Measurements from ENCODE around the gene DDX24.
A peak's percentile ranks its signal among the peaks of the same experiment; 100 is the strongest.

The DDX24 gene

GRCh38 chr14:94047581-94047980, 33.4 kb downstream of the DDX24 start:
- no peak for DNase-seq

GRCh38 chr14:94046696-94047250, 34.2 kb downstream of the DDX24 start:
- no peak for DNase-seq

DNA sequence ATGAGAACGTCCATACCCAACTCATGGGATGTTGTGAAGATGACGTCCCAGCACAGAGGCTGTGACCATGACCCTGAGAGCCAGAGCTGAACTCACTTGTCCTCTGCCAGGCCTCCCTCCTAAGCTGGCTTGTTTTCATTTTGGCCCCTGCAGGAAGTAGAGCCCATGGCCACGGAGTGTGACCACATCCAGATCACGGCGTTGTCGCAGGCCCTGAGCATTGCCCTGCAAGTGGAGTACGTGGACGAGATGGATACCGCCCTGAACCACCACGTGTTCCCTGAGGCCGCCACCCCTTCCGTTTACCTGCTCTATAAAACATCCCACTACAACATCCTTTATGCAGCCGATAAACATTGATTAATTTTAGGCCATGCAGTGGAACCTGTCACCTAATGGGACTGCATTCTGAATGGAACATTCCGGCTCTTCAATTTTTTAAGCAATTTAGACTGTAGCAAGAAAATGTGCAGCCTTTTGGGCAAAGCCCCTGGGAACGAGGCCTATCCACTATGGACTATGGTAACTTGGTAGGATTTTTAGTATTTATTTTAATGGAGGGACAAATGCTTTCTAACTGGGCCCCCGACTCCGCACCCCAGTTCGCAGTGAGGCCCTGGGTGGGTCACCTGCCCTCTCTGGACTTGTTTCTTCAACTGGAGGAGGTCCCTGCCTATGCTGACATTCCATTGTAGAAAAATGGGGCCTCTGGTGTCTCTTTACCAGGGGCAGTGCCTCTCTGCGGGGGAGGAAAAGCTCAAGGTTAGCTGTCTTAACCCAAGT, 35.2 kb downstream of the DDX24 start:
- no peak for DNase-seq

GRCh38 chr14:94045101-94045500, 35.9 kb downstream of the DDX24 start:
- no peak for DNase-seq

GRCh38 chr14:94044476-94045091, 36.4 kb downstream of the DDX24 start:
- no peak for DNase-seq

- DNase-seq = no peak
Measured at GRCh38 chr14:94043756-94044475, 37.1 kb downstream of the DDX24 start.

DNA sequence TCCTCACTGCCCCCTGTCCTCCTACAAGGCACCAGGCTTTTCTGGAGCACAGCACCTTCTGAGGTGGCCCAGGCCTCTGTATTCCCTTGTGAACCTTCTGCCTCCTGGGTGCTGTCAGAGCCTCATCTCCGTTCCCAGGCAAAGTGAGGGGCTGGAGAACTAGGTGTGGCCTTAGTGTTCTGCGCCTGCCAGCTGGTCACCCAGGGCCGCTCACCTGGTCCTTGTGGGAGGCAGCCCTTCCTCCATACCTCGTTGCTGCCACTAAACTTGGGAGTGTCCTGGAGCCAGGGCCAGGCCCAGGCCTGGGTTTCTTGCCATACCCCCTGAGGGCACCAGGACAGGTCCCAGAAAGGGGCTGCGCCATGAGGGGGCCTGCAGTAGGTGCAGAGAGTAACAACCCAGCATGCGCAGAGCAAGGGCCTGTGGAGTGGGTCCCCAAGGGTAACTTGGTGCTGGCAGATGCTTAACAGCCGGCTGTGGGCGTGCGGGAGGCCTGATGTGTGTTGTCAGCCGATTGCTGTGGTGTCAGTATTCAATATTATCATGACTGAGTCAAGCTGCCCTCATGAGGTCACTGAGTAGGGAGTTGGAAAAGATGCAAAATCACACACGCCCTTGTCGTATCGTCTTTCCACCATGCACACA, 37.8 kb downstream of the DDX24 start:
- no peak for DNase-seq

- no peak for DNase-seq
Measured at GRCh38 chr14:94042433-94043091, 38.4 kb downstream of the DDX24 start.

DNA sequence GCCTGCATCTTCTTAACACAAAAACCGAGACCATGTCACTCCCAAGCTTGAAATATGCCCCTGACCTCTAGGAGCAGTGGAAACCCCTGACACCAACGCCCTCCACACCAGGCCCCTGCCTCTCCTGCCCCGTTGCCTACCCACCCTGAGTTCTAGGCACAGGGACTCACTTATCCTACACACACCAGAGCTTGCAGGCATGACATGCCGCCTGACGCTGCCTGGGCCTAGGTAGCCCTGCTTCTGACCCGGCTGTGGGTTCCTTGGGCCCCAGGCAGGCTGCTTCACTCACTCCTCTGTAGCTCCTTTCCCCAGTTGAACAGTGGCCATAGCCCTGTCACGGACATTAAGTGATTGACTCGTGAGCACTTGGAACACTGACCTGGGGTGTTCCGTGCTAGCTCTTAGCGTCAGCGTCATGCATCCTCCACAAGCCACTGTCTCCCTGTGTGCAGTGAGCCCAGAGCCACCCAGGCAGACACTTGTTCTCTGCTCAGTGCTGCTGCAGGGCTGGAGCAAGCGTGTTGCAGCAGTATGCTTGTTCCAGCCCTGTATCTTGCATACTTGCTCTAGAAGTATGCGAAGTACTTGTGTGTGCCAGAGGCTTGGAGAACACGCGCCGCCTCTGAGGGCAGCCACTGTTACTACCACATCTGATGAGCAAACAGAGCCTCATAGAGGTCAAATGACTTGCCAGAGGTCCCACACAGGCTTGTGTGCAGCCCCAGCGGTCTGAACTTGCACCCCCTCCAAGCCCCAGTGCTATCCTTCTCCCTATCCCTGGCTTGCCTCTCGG, 39.3 kb downstream of the DDX24 start:
- no peak for DNase-seq

DNA sequence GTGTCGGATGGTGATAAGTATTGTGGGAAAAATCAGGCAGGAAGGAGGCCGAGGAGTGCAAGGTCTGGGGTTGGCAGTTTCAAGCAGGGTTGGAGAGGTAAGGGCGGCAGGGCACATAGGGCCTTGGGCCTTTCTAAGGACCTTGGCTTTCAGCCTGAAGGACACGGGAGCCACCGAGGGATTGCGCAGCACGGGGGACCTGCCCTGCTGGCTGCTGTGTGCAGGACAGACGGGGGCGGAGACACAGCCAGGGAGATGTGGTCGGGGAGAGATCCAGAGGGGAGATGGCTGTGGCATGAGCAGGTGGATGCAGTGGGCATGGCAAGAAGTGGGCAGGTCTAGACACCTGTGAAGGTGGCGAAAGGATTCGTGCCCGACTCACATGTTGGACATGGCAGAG, 40.2 kb downstream of the DDX24 start:
- DNase-seq = no peak

- DNase-seq = no peak
Measured at GRCh38 chr14:94040247-94040646, 40.8 kb downstream of the DDX24 start.

- no peak for DNase-seq
Measured at GRCh38 chr14:94038921-94039629, 41.9 kb downstream of the DDX24 start.

DNA sequence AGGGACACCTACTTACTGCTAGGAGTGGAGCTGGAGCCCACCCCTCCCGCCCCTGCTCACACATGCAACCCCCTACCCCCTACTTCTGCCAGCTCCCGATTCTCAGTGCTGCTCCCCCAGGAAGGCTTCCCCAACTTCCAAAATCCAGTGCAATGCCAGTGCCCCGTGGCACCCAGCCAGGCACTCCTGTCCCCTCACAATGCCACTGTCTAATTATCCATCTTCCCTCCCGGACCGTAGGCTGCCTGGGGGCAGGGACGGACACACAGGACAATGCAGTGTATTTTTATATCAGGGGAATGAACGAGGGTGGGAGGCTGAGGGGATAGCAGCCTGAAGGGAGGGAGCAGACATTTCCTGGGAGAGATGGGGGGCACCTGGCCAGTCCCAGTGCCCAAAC, 42.5 kb downstream of the DDX24 start:
- DNase-seq = no peak

DNA sequence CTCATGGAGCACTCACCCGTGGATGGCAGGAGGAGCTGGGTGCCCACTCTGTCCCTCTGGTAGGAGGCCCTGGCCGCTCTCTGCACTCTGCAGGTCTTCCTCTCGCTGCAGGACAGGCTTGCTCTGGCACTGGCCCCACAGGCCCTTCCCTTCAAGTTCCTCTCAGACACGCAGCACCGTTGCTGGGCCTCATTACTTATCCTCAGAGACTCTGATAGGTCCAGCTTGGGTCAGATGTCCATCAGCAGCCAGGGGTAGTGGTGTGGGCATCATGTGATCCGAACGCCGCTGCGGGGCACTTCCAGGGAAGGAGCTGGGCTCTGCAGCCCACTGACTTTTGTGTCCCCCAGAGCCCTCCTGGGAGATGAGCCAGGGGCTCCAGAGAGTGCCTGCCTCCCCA, 43.0 kb downstream of the DDX24 start:
- DNase-seq = no peak

- peak; percentile 35 to 73 (median 61) for DNase-seq
Measured at GRCh38 chr14:94036313-94037167, 44.5 kb downstream of the DDX24 start.

GRCh38 chr14:94034886-94035285, 46.1 kb downstream of the DDX24 start:
- DNase-seq = no peak

- DNase-seq = no peak
Measured at GRCh38 chr14:94031883-94032279, 49.1 kb downstream of the DDX24 start.

GRCh38 chr14:94031161-94031882, 49.7 kb downstream of the DDX24 start:
- no peak for DNase-seq

DNA sequence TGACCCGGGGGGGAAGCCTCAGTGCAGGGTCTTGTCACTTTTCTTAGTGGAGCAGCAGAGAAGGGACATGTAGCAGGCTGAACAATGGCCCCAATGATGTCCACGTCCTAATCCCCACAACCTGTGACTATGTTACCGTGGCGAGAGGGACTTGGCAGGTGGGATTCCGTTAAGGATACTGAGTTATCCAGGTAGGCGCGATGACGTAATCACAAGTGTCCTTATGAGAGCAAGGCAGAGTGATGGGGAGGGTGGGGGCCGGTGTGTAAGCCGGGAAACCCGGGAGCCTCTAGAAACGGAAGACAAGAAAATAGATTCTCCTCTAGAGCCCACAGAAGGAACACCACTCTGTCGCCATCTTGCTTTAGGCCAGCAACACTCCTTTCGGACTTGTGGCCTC, 50.4 kb downstream of the DDX24 start:
- DNase-seq = no peak
